Stimulated activated CD8-positive, alpha-beta memory T cell treated with anti-CD3 and anti-CD28 coated beads, Interleukin-4, amount 100 ng/mL, for 1 hour (primary cell): ENCODE measurements around the gene GIPC3.

Experiments used
- DNase-seq, 2 donors: peaks; one replicate each; pipeline ENCODE4 v3.0.0-alpha.2; 2020; ENCODE audit warnings: low read depth in 2 of 2, low spot score in 1 of 2

The GIPC3 gene

GRCh38 chr19:3634496-3635045 lies 49.3 kb downstream of the GIPC3 start:
- DNase-seq = no peak

GRCh38 chr19:3636506-3636905 lies 51.2 kb downstream of the GIPC3 start:
- DNase-seq = no peak

GRCh38 chr19:3636962-3637361 lies 51.7 kb downstream of the GIPC3 start:
- DNase-seq = no peak

GRCh38 chr19:3637621-3638020 lies 52.3 kb downstream of the GIPC3 start:
- no peak for DNase-seq

- no peak for DNase-seq
Measured at GRCh38 chr19:3638208-3639193, 53.2 kb downstream of the GIPC3 start.

- DNase-seq = no peak
Measured at GRCh38 chr19:3639479-3639878, 54.2 kb downstream of the GIPC3 start.

- DNase-seq = no peak
Measured at GRCh38 chr19:3641515-3642269, 56.4 kb downstream of the GIPC3 start.

GRCh38 chr19:3642296-3642695 lies 57.0 kb downstream of the GIPC3 start:
- DNase-seq = no peak
